Activated CD8-positive, alpha-beta memory T cell treated with anti-CD3 and anti-CD28 coated beads for 48 hours (primary cell): ENCODE data around the gene ETV1.

Experiments used
- DNase-seq, 3 experiments: peaks; one replicate each; pipeline ENCODE4 v3.0.0-alpha.2; 2020; ENCODE audit warnings: low read depth in 2 of 3, low spot score in 2 of 3

Gene ETV1

GRCh38 chr7:13989126-13989948, at the start of gene ETV1:
TSS of gene ETV1 (minus strand) at chr7:13989666. CDS start at chr7:13989052, 614 bp downstream.
- DNase-seq: no peak

GRCh38 chr7:14024406-14024805, 34.9 kb upstream of the ETV1 start:
- DNase-seq: no peak

- no peak for DNase-seq
Observed at GRCh38 chr7:14023838-14024237, 34.4 kb upstream of the ETV1 start.

- DNase-seq: no peak
Observed at GRCh38 chr7:14023342-14023741, 33.9 kb upstream of the ETV1 start.

- no peak for DNase-seq
Observed at GRCh38 chr7:14021069-14021468, 31.6 kb upstream of the ETV1 start.

- DNase-seq: no peak
Observed at GRCh38 chr7:14020339-14020900, 31.0 kb upstream of the ETV1 start.

- DNase-seq: no peak
Observed at GRCh38 chr7:14018751-14019150, 29.3 kb upstream of the ETV1 start.

- no peak for DNase-seq
Observed at GRCh38 chr7:14016950-14017349, 27.5 kb upstream of the ETV1 start.

- DNase-seq: no peak
Observed at GRCh38 chr7:14013898-14014297, 24.4 kb upstream of the ETV1 start.

- no peak for DNase-seq
Observed at GRCh38 chr7:14009453-14010418, 20.3 kb upstream of the ETV1 start.

- DNase-seq: no peak
Observed at GRCh38 chr7:14001139-14001538, 11.7 kb upstream of the ETV1 start.

GRCh38 chr7:14000247-14000646, 10.8 kb upstream of the ETV1 start:
- DNase-seq: no peak

GRCh38 chr7:13998866-13999265, 9.4 kb upstream of the ETV1 start:
- DNase-seq: no peak

- DNase-seq: no peak
Observed at GRCh38 chr7:13992596-13992964, 3.1 kb upstream of the ETV1 start.

- DNase-seq: no peak
Observed at GRCh38 chr7:13991791-13992595, 2.5 kb upstream of the ETV1 start.

- DNase-seq: peak; percentile 16 to 47 (median 30)
Observed at GRCh38 chr7:13990984-13991790, 1.7 kb upstream of the ETV1 start.

GRCh38 chr7:13990319-13990983, 985 bp upstream of the ETV1 start:
- no peak for DNase-seq

- DNase-seq: no peak
Observed at GRCh38 chr7:13989949-13990305, 461 bp upstream of the ETV1 start.

- DNase-seq: no peak
Observed at GRCh38 chr7:13988731-13989125, 738 bp downstream of the ETV1 start.

- DNase-seq: no peak
Observed at GRCh38 chr7:13988065-13988464, 1.4 kb downstream of the ETV1 start.
